ENCODE data around the gene MAP1LC3B2.
"Not testable (repeated sequence)": the region's sequence is repeated elsewhere in the genome, so short reads cannot be mapped to it uniquely, and the experiment has no call there.

Gene MAP1LC3B2

GRCh38 chr12:116561181-116561821 lies 2.1 kb downstream of the MAP1LC3B2 start:
- DNase-seq, result no peak

GRCh38 chr12:116562090-116562489 lies 2.9 kb downstream of the MAP1LC3B2 start:
- DNase-seq, result no peak

GRCh38 chr12:116563262-116563661 lies 4.1 kb downstream of the MAP1LC3B2 start:
- no peak for DNase-seq

- no peak for DNase-seq
Observed at GRCh38 chr12:116564080-116564479, 4.9 kb downstream of the MAP1LC3B2 start.

- not testable (repeated sequence) for DNase-seq
Observed at GRCh38 chr12:116565221-116565620, 6.0 kb downstream of the MAP1LC3B2 start.

GRCh38 chr12:116565963-116566362 lies 6.8 kb downstream of the MAP1LC3B2 start:
- no peak for DNase-seq

- no peak for DNase-seq
Observed at GRCh38 chr12:116568203-116568602, 9.0 kb downstream of the MAP1LC3B2 start.

GRCh38 chr12:116571089-116571488 lies 11.9 kb downstream of the MAP1LC3B2 start:
- DNase-seq, result no peak

GRCh38 chr12:116573776-116574175 lies 14.6 kb downstream of the MAP1LC3B2 start:
- DNase-seq, result no peak

- not testable (repeated sequence) for DNase-seq
Observed at GRCh38 chr12:116575754-116576153, 16.6 kb downstream of the MAP1LC3B2 start.

GRCh38 chr12:116577154-116577561 lies 18.0 kb downstream of the MAP1LC3B2 start:
- DNase-seq, result no peak

GRCh38 chr12:116578051-116578450 lies 18.9 kb downstream of the MAP1LC3B2 start:
- DNase-seq, result no peak

GRCh38 chr12:116582610-116583009 lies 23.4 kb downstream of the MAP1LC3B2 start:
- no peak for DNase-seq

- no peak for DNase-seq
Observed at GRCh38 chr12:116583129-116583694, 24.0 kb downstream of the MAP1LC3B2 start.

- DNase-seq, result no peak
Observed at GRCh38 chr12:116587270-116587669, 28.1 kb downstream of the MAP1LC3B2 start.

- no peak for DNase-seq
Observed at GRCh38 chr12:116588390-116589028, 29.3 kb downstream of the MAP1LC3B2 start.

- no peak for DNase-seq
Observed at GRCh38 chr12:116589581-116589980, 30.4 kb downstream of the MAP1LC3B2 start.

GRCh38 chr12:116590561-116590960 lies 31.4 kb downstream of the MAP1LC3B2 start:
- DNase-seq, result no peak

GRCh38 chr12:116591855-116592637 lies 32.9 kb downstream of the MAP1LC3B2 start:
- no peak for DNase-seq

GRCh38 chr12:116592731-116593130 lies 33.5 kb downstream of the MAP1LC3B2 start:
- DNase-seq, result no peak

GRCh38 chr12:116594325-116595038 lies 35.3 kb downstream of the MAP1LC3B2 start:
- no peak for DNase-seq

- DNase-seq, result no peak
Observed at GRCh38 chr12:116595186-116595585, 36.0 kb downstream of the MAP1LC3B2 start.

GRCh38 chr12:116595672-116596071 lies 36.5 kb downstream of the MAP1LC3B2 start:
- no peak for DNase-seq

All from DMS 273 treated with DMSO at 0.1 percent for 48 hours (cell line).